H9 (cell line): ENCODE data around the gene RAMP3. TPM values are rescaled to one million over a fixed set of nuclear protein-coding genes. Genes with fewer than 3 reads are reported as not detected.
A peak's percentile ranks its signal among the peaks of the same experiment; 100 is the strongest.

Experiments used
- DNase-seq: peaks from one replicate; pipeline ENCODE4 v3.0.0-alpha.2; 2017
- H2AFZ ChIP-seq: one replicate; pipeline ENCODE4 v1.6.1; 2013; ENCODE audit warnings: mild to moderate bottlenecking, low read length, control low read depth, moderate library complexity
- H2AK5ac ChIP-seq: 2 replicates; pipeline ENCODE4 v1.6.1; 2013; ENCODE audit warnings: low read length, control low read depth, mixed read lengths; ENCODE audit not compliant: insufficient read length
- H2BK120ac ChIP-seq: one replicate; pipeline ENCODE4 v1.6.1; 2013; ENCODE audit warnings: low read depth, mild to moderate bottlenecking, low read length, control low read depth, inconsistent platforms; ENCODE audit not compliant: poor library complexity, severe bottlenecking
- H2BK12ac ChIP-seq: 2 replicates; pipeline ENCODE4 v1.6.1; 2013; ENCODE audit warnings: low read length, control low read depth, mixed read lengths, low read depth; ENCODE audit not compliant: insufficient read length
- H2BK15ac ChIP-seq: 2 replicates; pipeline ENCODE4 v1.6.1; 2013; ENCODE audit warnings: low read depth, low read length, control low read depth
- H2BK20ac ChIP-seq: one replicate; pipeline ENCODE4 v1.6.1; 2013; ENCODE audit warnings: low read depth, mild to moderate bottlenecking, low read length, control low read depth, inconsistent platforms; ENCODE audit not compliant: poor library complexity, severe bottlenecking
- H2BK5ac ChIP-seq: 2 replicates; pipeline ENCODE4 v1.6.1; 2013; ENCODE audit warnings: low read length, control low read depth, mixed read lengths; ENCODE audit not compliant: insufficient read length
- H3K14ac ChIP-seq: 2 replicates; pipeline ENCODE4 v1.6.1; 2013; ENCODE audit warnings: low read length, control low read depth; ENCODE audit not compliant: insufficient read depth
- H3K18ac ChIP-seq: 2 replicates; pipeline ENCODE4 v1.6.1; 2013; ENCODE audit warnings: low read depth, mild to moderate bottlenecking, mixed read lengths, low read length, control low read depth; ENCODE audit not compliant: insufficient read length
- H3K23ac ChIP-seq: 2 replicates; pipeline ENCODE4 v1.6.1; 2013; ENCODE audit warnings: low read length, control low read depth, mixed read lengths, low read depth; ENCODE audit not compliant: insufficient read length
- H3K23me2 ChIP-seq: 2 replicates; pipeline ENCODE4 v1.6.1; 2013; ENCODE audit warnings: low read depth, mild to moderate bottlenecking, mixed read lengths, low read length, control low read depth; ENCODE audit not compliant: insufficient read length, poor library complexity, severe bottlenecking
- H3K27ac ChIP-seq: 2 replicates; pipeline ENCODE4 v1.5.1; 2013; ENCODE audit warnings: low read length, control low read depth, mixed read lengths, low read depth; ENCODE audit not compliant: insufficient read length
- H3K27me3 ChIP-seq: 2 replicates; pipeline ENCODE4 v1.6.1; 2013; ENCODE audit warnings: low read length, control low read depth, inconsistent platforms; ENCODE audit not compliant: insufficient read depth
- H3K4ac ChIP-seq: 2 replicates; pipeline ENCODE4 v1.6.1; 2013; ENCODE audit warnings: low read depth, mild to moderate bottlenecking, control low read depth, inconsistent platforms, low read length, moderate library complexity
- H3K4me1 ChIP-seq: 2 replicates; pipeline ENCODE4 v1.6.1; 2013; ENCODE audit warnings: low read length, control low read depth, inconsistent platforms; ENCODE audit not compliant: insufficient read depth
- H3K4me2 ChIP-seq: 2 replicates; pipeline ENCODE4 v1.6.1; 2013; ENCODE audit warnings: low read length, control low read depth, mixed read lengths; ENCODE audit not compliant: insufficient read length, insufficient read depth
- H3K56ac ChIP-seq: 2 replicates; pipeline ENCODE4 v1.6.1; 2013; ENCODE audit warnings: low read depth, mild to moderate bottlenecking, mixed read lengths, low read length, control low read depth; ENCODE audit not compliant: insufficient read length
- H3K79me1 ChIP-seq: 2 replicates; pipeline ENCODE4 v1.6.1; 2013; ENCODE audit warnings: low read depth, mild to moderate bottlenecking, moderate library complexity, low read length, control low read depth, inconsistent platforms; ENCODE audit not compliant: insufficient read depth, poor library complexity, severe bottlenecking
- H3K79me2 ChIP-seq: 2 replicates; pipeline ENCODE4 v1.6.1; 2013; ENCODE audit warnings: low read length, control low read depth, inconsistent platforms; ENCODE audit not compliant: insufficient read depth
- H3K9ac ChIP-seq: 2 replicates; pipeline ENCODE4 v1.6.1; 2013; ENCODE audit warnings: low read length, control low read depth, mixed read lengths; ENCODE audit not compliant: insufficient read length; ENCODE audit errors: extremely low read depth
- H3K9me3 ChIP-seq: one replicate; pipeline ENCODE4 v1.6.1; 2013; ENCODE audit warnings: low read depth, low read length, inconsistent platforms; ENCODE audit not compliant: control insufficient read depth
- H3T11ph ChIP-seq: one replicate; pipeline ENCODE4 v1.6.1; 2013; ENCODE audit warnings: mild to moderate bottlenecking, low read length, control low read depth, inconsistent platforms
- H4K20me1 ChIP-seq: one replicate; pipeline ENCODE4 v1.6.1; 2013; ENCODE audit not compliant: control insufficient read depth, insufficient read length, insufficient read depth
- H4K5ac ChIP-seq: 2 replicates; pipeline ENCODE4 v1.6.1; 2013; ENCODE audit warnings: low read depth, mild to moderate bottlenecking, mixed read lengths, low read length, control low read depth; ENCODE audit not compliant: insufficient read length
- H4K8ac ChIP-seq: replicated peaks from 2 replicates; pipeline ENCODE4 v1.6.1; 2013; ENCODE audit warnings: low read length, control low read depth, mixed read lengths, low read depth; ENCODE audit not compliant: insufficient read length
- H4K91ac ChIP-seq: 2 replicates; pipeline ENCODE4 v1.6.1; 2013; ENCODE audit warnings: low read depth, mild to moderate bottlenecking, moderate library complexity, mixed read lengths, low read length, control low read depth; ENCODE audit not compliant: insufficient read length
- H3K27ac Mint-ChIP-seq, 3 experiments: 2 replicates in 2 of 3; 3 replicates in 1 of 3; pipeline ENCODE4 v1.8.0; 2020 to 2021; ENCODE audit warnings: mixed read lengths in 3 of 3, mild to moderate bottlenecking in 1 of 3, moderate library complexity in 1 of 3
- H3K27me3 Mint-ChIP-seq: 2 replicates; pipeline ENCODE4 v1.8.0; 2021; ENCODE audit warnings: low read depth, mild to moderate bottlenecking, moderate library complexity, mixed read lengths
- H3K36me3 Mint-ChIP-seq, 3 experiments: 2 replicates in 2 of 3; 3 replicates in 1 of 3; pipeline ENCODE4 v1.8.0; 2020 to 2021; ENCODE audit warnings: low read depth in 3 of 3, mixed read lengths in 3 of 3; ENCODE audit not compliant: insufficient read depth in 1 of 3
- H3K4me1 Mint-ChIP-seq, 2 experiments: 2 replicates each; pipeline ENCODE4 v1.8.0; 2020; ENCODE audit warnings: mixed read lengths in 2 of 2
- H3K4me3 Mint-ChIP-seq, 2 experiments: 2 replicates in 1 of 2; 3 replicates in 1 of 2; pipeline ENCODE4 v1.8.0; 2020 to 2021; ENCODE audit warnings: mild to moderate bottlenecking in 2 of 2, mixed read lengths in 2 of 2, moderate library complexity in 1 of 2
- H3K9me3 Mint-ChIP-seq, 2 experiments: 2 replicates in 1 of 2; 3 replicates in 1 of 2; pipeline ENCODE4 v1.8.0; 2020; ENCODE audit warnings: mild to moderate bottlenecking in 2 of 2, mixed read lengths in 2 of 2, moderate library complexity in 1 of 2
- WGBS: extraction: QIAGEN DNeasy Blood & Tissue Kit; methylation state at CpG from one replicate; pipeline ENCODE4 v1.1.7; 2013; ENCODE audit warnings: missing lambda C conversion rate, low lambda C conversion rate, mixed read lengths; ENCODE audit not compliant: insufficient read length; ENCODE audit errors: extremely low coverage; 5-methylcytosine and 5-hydroxymethylcytosine counted together
- total RNA-seq: library from RNA; stranded (reverse); gene quantifications from 2 replicates; pipeline ENCODE4 v1.2.1, GENCODE V29; 2021
- TF ChIP-seq, protein P1 (sequence below): fragments of 200-600 bp; sonication (generic); conservative IDR thresholded peaks from 3 replicates; pipeline ENCODE4 v1.8.0; 2021; ENCODE audit warnings: antibody characterized with exemption, mild to moderate bottlenecking

The RAMP3 gene
- total RNA-seq, 1 experiment from 2014 or later: 0.63 TPM

DNA sequence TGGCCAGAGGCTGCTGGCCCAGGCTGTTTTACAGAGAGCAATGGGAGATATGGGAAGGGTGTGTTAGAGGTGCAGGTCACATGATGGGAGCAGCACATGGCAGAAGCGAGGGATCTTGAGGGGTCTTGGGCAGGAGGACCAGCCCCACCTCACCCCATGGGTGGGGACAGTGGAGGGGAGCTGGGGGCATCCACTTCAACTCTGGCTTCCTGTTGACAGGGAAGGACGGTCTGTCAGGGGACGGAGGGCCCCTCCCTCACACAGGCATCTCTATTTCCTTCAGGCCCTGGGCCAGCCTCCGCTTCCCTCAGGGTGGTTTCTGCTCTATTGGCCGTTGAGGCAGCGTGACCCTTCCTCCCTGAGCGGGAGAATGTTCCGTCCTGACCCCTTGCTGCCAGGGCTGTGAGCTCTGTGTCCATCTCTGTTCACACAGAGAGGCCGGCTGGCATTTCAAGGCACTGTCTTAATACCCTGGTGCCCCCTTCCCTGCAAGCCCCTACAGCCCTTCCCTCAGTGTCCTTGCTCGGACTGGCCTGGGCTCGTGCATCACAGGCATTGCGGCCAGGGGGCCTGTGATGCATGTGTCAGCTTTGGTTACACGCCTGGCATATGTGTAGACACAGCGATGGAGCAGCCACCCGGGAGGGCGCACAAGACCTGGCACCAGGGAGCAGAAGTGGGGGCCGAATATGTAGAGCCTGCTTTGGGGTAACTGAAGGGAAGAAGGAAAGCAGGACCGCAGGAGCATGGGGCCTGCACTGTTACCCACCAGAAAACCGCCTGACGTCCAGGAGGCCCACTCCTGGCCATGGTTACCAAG, 31.8 kb downstream of the RAMP3 start:
- H3K4me1 ChIP-seq: no peaks in the 10 kb centered on the region
- H3T11ph ChIP-seq: no peak overlapping the region
- H3K27ac ChIP-seq: no peak overlapping the region
- no peak overlapping the region for H4K5ac ChIP-seq
- no peak overlapping the region for H3K18ac ChIP-seq
- no peak overlapping the region for H3K4me2 ChIP-seq
- H2BK20ac ChIP-seq: no peak overlapping the region
- H3K4ac ChIP-seq: no peak overlapping the region
- Mint-ChIP-seq H3K36me3 (no peaks in the 10 kb centered on the region), H3K9me3 (no peaks in the 10 kb centered on the region; a peak in 1 of 5 replicates), H3K4me1 (no peaks in the 10 kb centered on the region), H3K27me3 (peaks cover 2% of the 10 kb centered on the region), H3K4me3 (no peak overlapping the region), H3K27ac (peak overlapping the region in 2 of 3 experiments; percentile 41 to 68; a peak in 2 of 7 replicates)
- H2BK5ac ChIP-seq: no peak overlapping the region
- no peaks in the 10 kb centered on the region for H3K9me3 ChIP-seq
- H2BK120ac ChIP-seq: no peak overlapping the region
- H3K14ac ChIP-seq: no peak overlapping the region
- H2BK12ac ChIP-seq: no peak overlapping the region
- H2BK15ac ChIP-seq: no peak overlapping the region
- H3K27me3 ChIP-seq: no peaks in the 10 kb centered on the region
- H2AK5ac ChIP-seq: no peak overlapping the region
- no peaks in the 10 kb centered on the region for H4K20me1 ChIP-seq
- WGBS: no CpG with 5 or more reads among the region's 20 CpGs
- no peak overlapping the region for H4K8ac ChIP-seq
- H3K23me2 ChIP-seq: no peaks in the 10 kb centered on the region
- H3K79me1 ChIP-seq: no peaks in the 10 kb centered on the region
- no peak overlapping the region for H2AFZ ChIP-seq
- no peak overlapping the region for H3K23ac ChIP-seq
- H3K9ac ChIP-seq: no peak overlapping the region
- DNase-seq: no peak
- H4K91ac ChIP-seq: no peak overlapping the region
- TF ChIP-seq, protein P1, sequence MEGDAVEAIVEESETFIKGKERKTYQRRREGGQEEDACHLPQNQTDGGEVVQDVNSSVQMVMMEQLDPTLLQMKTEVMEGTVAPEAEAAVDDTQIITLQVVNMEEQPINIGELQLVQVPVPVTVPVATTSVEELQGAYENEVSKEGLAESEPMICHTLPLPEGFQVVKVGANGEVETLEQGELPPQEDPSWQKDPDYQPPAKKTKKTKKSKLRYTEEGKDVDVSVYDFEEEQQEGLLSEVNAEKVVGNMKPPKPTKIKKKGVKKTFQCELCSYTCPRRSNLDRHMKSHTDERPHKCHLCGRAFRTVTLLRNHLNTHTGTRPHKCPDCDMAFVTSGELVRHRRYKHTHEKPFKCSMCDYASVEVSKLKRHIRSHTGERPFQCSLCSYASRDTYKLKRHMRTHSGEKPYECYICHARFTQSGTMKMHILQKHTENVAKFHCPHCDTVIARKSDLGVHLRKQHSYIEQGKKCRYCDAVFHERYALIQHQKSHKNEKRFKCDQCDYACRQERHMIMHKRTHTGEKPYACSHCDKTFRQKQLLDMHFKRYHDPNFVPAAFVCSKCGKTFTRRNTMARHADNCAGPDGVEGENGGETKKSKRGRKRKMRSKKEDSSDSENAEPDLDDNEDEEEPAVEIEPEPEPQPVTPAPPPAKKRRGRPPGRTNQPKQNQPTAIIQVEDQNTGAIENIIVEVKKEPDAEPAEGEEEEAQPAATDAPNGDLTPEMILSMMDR: no peak
- no peak overlapping the region for H3K56ac ChIP-seq
- H3K79me2 ChIP-seq: no peaks in the 10 kb centered on the region
